HuH-7.5 (cell line): Measurements from ENCODE around the gene CCDC57.
A peak's percentile ranks its signal among the peaks of the same experiment; 100 is the strongest.

ENCODE experiments used
- DNase-seq: peaks from one replicate; pipeline ENCODE4 v3.0.0; 2011; ENCODE audit warnings: low spot score

Gene CCDC57

DNA sequence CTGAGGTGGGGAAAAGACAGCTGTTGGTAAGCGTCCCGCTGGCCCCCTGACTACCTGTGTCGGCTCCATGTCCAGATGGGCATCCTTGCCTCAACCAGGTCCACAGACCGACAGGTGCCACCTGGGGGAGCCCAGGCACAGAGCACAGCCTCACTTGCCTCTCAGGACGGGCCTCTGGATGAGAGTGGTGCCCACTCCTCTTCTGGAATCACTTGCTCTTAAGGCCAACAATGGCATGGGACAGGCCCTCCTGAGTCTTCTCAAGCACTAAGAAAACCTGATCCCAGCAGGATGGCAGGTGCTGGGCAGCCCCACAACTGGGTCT is 33.4 kb upstream of the CCDC57 start:
- DNase-seq = no peak

DNA sequence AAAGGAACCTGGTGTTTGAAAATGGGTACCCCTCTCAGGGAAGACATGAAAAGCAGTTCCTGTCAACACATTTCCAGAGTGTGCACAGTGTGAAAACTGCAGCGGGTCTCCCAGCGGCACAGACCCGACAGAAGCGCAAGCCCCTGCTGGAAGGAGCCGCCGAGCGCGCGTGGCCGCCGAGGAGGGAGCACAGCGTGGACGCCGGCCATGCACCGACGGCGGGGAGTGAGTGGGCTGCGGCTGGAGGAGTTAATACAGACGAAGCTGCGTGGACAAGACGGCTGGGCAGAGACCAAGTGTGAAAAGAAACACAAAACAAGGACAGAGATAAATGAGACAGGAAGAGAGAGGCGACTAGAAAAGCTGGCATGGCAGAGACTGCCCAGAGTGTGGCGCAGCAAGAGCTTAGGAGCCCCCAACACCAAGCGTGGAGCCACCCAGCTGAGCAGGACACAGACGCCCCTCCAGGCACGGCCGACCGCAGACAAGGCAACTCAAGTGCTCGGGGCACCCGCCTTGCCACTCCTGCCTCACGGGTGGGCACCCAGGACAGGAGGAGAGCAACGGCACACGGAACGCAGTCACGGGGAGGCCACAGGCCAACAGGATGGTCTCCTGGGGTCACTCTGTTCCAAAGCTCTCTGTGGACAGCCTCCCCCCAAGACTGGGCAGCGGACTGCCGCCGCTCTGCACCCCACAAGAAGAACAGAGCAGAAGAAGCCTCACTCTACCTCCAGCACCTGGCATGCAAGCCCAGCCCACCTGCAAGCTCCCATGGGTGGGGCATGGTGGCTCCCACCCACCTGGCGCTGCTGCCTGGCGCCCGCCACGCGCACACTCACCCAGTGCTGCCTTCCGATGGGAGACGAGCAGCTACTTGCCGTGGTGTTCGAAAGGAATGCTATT is 32.7 kb upstream of the CCDC57 start:
- DNase-seq = no peak

DNA sequence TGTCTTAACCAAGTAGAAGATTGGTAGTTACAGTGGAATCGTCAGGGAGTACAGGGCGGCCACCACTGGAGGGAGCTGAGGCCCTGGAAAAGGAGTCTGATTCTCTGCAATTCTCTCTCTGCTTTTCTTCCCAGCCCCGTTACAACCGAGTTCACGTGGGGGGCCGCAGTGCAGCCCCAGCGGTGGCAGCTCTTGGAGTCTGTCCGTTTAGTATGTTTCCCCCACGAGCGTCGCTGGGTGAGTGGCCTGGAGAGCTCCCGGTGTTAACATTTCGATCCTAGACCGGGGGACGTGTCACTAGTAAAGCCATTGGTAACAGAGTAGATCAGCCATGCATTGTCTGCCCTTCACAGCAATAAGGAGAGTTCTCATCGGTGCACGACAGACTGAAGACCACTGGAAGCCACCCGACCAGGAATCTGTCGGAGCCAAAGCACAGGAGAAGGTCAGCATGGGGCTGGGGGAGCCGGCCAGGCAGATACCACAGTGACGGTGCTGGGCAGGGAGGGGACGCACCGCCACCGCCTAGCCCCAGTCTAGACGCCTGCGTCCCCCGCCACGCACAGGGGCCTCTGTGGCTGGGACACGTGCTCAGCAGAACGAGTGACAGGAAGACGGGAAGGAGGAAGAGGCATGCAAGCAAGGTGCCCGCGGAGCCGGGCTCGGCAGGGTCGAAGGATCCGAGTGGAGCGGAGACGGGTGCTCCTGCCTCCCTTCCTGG is 31.9 kb upstream of the CCDC57 start:
- DNase-seq = peak; percentile 65

DNA sequence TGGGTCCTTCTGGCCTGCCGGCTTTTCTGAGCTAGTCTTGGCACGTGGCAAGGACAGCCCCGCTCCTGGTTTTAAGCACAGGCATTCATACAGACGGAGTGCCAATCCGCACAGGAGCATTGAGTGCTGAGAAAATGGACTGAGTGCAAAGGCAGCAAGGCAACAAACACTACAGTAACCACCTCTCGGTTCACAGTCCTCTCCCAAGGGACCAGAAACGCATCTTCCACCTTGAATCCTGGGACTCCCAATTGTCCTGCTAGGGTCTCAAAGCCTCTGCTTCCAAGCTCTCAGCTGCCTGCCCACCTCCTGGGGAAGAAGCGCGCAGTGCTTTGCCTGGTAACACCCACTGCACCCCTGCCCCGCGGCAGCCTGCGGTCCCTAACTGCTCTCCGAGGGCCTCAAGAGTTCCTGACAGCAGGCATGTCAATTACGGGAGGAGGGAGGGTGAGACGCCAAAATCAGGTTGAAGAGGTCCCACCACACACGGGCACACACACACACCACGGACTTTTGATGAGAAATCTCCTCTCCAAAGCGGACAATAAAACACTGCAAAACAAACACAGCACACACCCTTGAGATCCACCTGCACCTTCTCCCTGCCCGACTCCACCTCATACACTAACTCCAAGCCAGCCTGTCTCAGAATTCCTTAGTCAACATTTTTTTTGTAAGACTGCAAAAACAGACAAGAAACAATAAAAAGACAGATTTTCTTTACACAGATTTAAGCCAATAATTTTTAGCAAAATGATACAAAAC is 31.2 kb upstream of the CCDC57 start:
- no peak for DNase-seq

DNA sequence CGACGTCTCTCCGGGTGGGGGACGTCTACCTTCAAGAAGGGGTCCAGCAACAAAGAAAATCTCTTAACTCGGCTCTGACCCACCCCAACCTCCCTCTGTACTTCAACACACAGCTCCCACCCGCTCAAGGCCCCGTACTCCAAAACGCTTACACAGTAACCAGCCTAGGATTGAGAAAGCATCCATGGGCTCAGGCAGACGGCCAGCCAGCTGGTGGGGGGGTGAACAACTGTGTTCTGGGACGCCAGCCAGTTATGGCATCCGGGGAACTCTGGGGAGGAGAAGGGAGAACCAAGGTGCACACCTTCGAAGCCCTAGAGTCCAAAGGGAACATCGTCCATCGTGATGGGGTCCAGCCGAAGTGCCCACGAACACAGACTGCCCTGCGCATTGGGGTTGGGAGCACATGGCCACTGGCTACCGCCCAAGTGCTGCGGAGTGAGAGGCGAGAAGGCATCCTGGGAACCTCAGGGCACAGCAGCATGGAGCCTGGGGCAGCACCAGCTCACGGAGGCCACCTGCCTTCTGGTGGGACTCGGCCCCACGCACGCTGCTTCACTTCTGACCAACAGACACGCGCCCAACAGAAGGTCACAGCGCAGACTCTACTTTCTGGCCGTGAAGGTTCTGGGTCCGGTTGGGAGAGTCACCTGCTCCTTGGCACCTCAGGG is 30.5 kb upstream of the CCDC57 start:
- DNase-seq = no peak

DNA sequence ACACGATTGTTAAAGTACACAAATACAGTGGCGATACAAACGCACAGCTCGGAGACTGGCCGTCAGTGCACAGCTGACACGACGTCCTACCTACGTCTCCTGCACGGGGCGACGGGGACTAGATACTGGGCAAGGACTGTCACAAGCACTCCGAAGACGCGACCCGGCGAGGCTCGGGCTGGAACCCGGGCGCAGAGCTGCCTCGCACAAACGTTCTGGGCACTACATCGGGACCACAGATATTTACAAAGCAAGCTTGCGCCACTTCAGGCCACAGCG is 30.0 kb upstream of the CCDC57 start:
- no peak for DNase-seq

DNA sequence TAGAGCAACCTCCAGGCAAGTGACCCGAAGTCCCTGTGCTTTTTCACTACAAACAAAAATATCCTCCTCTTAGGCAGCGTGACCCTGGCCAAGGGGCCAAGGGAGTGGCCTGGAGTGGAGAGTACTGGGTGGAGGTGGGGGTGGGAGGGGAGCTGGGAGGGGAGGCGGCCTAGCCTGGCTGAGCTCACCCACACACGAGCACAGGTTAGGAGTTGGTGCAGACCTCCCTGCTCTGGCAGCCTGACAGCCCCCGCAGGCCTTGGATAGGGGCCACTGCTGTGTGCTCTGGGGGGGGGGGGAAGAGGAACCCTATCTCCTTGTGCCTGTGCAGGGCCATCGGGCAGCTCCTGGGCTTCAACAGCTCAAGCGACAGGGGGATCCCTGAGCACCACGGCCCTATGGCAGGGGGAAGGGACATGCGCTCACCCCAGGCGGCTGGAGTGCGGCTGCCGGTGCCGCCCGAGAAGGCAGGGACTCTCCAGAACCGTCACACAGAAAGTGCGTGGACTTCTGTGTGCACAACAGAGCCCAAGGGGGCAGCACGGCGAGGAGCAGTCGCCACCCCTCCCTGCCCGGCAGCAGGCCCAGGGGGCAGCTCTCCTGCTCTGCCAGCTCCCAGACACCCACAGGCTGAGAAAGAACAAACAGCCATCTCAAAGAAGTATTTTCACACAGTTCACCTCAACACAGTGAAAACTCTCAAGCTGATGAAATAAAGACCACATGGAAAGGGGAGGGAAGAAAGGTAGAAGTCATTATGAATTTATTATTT is 29.5 kb upstream of the CCDC57 start:
- no peak for DNase-seq

DNA sequence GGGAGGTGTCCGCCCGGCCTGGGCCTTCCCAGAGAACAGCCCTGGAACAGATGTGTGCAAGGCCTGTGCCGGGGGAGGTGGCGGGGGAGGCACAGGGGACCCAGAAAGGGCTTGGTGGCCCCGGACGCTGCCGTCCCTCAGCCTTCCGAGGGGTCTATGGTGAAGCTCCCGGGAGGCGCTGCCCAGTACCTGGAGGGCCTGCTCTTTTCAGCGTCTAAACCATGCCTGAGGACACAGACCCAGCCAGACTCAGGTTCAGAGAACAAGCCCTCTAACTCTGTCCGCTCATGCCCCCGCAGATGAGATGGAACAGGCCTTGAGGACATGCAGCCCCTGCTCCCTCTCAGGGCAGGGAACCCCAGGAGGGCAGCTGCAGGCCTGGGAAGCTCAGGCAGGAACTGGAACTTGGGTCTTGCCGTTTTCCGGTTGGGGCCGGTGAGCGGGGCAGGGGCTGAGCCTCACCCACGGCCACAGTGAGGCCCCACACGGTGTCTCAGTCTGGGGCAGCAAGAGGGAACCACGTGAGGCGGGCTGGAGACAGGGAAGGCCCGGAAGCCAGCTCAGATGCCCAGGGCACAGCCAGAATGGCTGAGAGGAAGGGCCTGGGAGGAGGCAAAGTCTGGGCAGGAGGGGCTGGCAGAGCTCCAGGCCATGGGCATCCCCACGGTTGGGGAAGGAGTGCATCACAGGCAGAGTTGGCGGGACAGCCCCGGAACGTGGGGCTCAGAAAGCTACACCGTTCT is 28.7 kb upstream of the CCDC57 start:
- no peak for DNase-seq

DNA sequence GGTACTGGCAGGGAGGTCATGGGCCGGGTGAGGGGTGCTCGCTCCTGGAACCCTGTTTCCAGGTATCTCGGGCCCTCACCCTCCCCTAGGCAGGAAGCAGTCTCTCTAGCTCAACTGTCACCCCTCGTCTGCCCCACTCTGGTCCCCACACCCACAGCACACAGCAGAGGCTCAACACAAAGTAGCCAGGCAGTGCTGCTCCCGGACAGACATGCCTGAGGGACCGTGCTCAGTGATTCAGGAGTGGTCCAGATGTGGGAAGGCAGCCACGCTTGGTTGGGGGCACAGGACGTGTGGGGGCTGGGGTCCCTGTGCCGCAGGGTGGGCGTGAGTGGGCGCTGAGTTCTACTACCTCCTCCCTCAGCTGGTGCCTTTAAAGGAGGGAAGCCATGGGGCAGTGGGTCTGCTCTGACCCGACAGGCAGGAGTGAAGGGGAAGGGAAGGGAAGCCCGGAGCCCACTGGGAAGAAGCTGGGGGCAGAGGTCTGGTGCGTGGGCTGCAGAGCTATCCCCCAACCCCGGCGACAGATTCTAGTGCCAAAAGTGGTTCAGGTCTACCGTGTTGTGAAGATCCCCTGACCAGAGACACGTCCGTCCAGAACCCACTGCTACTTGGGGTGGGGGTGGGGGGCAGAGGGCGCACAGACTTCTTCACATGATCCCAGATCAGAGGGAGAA is 28.0 kb upstream of the CCDC57 start:
- DNase-seq = no peak

DNA sequence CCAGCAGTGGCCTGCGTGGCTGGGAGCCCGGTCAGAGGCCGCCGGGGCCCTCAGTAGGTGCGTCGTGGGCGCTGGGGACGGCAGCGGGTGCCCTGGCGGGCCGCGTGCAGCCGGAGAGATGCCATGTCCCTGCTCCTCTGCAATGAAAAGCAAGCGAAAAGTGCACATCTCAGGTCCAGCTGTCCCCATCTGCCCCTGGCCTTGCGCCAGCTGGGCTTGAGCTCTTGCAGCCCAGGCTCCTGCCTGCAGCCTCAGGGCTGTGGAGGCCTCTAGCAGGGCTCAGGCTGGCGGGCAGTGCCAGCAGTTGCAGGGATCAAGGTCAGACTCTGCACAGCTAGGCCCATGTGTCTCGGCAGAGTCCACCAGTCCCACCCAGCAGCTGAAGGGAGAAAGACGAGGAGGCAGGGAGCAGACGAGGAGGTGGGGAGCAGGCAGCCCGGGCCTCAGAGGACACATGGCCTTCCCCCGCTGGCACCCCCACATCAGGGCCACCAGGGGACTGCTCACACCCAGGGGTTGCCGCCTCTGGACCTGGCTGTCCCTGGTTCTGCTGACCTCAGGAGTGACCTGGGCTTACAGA is 27.4 kb upstream of the CCDC57 start:
- no peak for DNase-seq

DNA sequence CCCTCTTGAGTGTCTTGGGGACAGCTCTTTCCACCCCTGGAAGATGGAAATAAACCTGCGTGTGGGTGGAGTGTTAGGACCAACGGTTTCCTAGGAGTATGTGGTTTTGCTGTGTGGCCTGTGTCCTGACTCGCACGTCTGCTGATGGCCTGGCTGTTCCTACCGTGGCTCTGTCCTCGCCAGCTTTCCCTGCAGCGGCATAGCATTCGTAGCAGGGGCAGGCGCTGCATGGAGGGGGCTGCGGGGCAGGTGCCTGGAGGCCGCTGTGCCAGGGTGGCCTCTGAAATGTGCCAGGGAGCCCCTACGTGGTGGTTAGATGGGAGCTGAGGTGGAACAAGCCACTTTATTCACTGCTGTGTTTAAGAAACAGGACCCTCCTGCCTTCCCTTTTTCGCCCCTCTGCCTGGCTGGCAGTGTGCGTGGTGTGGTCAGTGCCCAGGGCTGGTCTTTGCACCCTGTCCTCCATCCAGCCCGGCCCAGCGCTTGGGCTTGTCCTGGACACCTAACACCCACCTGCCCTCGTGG is 26.8 kb upstream of the CCDC57 start:
- DNase-seq = no peak

DNA sequence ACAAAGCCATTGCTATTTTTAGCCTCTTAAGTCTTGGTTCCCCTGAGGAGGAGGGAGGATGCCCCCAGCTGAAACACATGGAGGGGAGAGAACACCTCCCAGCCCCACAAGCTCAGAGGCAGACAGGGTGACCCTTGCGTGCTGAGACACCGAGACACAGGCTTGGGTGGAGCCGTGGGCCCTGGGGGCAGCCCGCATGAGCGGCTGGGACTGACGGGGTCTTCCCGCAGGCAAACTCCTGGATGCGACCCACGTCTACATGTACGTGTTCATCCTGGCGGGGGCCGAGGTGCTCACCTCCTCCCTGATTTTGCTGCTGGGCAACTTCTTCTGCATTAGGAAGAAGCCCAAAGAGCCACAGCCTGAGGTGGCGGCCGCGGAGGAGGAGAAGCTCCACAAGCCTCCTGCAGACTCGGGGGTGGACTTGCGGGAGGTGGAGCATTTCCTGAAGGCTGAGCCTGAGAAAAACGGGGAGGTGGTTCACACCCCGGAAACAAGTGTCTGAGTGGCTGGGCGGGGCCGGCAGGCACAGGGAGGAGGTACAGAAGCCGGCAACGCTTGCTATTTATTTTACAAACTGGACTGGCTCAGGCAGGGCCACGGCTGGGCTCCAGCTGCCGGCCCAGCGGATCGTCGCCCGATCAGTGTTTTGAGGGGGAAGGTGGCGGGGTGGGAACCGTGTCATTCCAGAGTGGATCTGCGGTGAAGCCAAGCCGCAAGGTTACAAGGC is 26.0 kb upstream of the CCDC57 start:
- DNase-seq = no peak

DNA sequence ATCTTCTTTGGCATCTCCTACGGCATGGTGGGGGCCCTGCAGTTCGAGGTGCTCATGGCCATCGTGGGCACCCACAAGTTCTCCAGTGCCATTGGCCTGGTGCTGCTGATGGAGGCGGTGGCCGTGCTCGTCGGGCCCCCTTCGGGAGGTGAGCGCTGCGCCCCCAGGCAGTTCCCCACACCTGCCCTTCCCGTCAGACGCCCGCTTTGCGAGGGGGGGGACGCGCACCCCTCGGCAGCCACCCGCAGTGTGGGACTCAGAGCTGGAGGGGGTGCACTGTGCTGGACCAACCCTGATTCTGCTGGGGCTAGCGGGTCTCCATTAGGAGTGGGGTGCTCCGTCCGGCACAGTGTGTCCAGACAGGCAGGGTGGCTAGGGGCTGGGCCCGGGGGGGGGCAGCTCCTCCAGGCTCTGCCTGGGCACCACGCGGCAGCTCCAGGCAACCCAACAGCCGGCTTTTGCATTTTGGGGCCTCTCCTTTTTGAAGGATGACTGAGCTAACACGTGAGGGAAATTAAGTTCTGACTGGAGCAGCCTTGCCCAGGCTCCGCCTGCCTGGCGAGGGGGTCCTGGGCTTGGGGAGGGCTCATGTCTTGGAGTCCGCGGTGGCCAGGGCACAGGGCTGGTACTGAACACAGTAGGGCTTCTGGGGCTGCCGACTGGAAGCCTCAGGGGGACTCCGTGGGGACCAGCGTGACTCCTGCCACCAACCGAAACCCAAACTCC is 25.3 kb upstream of the CCDC57 start:
- DNase-seq = no peak

DNA sequence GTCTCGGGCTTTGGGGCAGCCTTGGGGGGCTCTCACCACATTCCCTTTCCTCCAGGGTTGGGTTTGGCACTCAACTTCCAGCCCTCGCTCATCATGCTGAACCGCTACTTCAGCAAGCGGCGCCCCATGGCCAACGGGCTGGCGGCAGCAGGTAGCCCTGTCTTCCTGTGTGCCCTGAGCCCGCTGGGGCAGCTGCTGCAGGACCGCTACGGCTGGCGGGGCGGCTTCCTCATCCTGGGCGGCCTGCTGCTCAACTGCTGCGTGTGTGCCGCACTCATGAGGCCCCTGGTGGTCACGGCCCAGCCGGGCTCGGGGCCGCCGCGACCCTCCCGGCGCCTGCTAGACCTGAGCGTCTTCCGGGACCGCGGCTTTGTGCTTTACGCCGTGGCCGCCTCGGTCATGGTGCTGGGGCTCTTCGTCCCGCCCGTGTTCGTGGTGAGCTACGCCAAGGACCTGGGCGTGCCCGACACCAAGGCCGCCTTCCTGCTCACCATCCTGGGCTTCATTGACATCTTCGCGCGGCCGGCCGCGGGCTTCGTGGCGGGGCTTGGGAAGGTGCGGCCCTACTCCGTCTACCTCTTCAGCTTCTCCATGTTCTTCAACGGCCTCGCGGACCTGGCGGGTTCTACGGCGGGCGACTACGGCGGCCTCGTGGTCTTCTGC is 24.6 kb upstream of the CCDC57 start:
- DNase-seq = no peak

DNA sequence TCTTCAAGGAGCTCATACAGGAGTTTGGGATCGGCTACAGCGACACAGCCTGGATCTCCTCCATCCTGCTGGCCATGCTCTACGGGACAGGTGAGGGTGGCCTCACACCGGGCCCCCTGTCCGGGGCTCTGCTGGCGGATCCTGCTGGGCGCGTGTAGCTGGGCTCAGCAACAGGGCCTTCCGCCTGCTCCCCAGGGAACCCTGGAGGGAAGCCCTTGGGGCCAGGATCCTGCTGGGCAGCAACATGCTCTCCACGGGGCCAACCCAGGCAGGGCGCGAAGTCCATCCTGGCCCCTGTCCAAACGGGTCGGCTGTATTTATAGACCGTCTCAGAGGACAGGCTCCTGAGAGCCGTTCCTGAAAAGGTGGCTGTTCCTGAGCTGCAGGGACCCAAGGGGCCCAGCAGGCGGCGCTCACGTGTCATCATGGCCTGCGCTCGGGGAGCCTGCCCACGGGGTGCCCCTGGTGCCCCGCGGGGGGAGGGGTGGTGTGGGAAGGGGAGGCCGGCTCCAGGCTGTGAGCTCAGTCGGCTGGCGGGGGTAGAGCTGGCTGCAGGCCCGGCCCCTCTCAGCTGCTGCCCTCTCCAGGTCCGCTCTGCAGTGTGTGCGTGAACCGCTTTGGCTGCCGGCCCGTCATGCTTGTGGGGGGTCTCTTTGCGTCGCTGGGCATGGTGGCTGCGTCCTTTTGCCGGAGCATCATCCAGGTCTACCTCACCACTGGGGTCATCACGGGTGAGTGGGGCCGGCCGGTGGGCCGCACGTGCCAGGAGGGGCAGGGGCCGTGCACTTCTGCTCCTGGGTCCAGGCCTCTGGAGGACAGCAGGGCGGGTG is 23.7 kb upstream of the CCDC57 start:
- DNase-seq = peak; percentile 88

DNA sequence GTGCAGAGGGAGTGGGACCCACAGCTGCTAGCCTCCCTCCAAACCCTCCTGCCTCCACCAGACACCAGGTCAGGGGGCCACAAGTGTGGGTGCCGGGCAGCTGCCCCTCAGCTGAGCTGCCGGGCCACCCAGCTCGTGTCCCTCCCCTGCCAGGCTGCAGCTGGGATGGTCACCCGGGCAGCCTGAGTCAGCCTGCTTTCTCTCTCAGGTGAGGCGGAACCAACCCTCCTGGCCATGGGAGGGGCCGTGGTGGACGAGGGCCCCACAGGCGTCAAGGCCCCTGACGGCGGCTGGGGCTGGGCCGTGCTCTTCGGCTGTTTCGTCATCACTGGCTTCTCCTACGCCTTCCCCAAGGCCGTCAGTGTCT is 23.1 kb upstream of the CCDC57 start:
- no peak for DNase-seq
